Testis (tissue), 3 donors: ENCODE data around the gene RAB33B. TPM values are rescaled to one million over a fixed set of nuclear protein-coding genes. Genes with fewer than 3 reads are reported as not detected.

ENCODE experiments used
- DNase-seq: peaks from one replicate; pipeline ENCODE4 v3.0.0-alpha.2; 2019
- H3K27ac ChIP-seq, 2 donors: fragments of 200-600 bp; sonication (generic); one replicate each; pipeline ENCODE4 v1.5.1; 2019
- H3K27me3 ChIP-seq: fragments of 200-600 bp; sonication (generic); one replicate; pipeline ENCODE4 v1.5.1; 2019
- H3K36me3 ChIP-seq: fragments of 200-600 bp; sonication (generic); one replicate; pipeline ENCODE4 v1.5.1; 2017; ENCODE audit warnings: low read depth; ENCODE audit errors: missing control alignments
- H3K4me1 ChIP-seq: fragments of 200-600 bp; sonication (generic); one replicate; pipeline ENCODE4 v1.5.1; 2019
- H3K4me3 ChIP-seq, 2 donors: fragments of 200-600 bp; sonication (generic); one replicate each; pipeline ENCODE4 v1.5.1; 2017 to 2019
- H3K9me3 ChIP-seq: fragments of 200-600 bp; sonication (generic); one replicate; pipeline ENCODE4 v1.5.1; 2017
- POLR2A ChIP-seq: fragments of 450-650 bp; IDR thresholded peaks from one replicate; pipeline ENCODE4 v1.6.1; 2017; ENCODE audit warnings: antibody characterized with exemption, mild to moderate bottlenecking, moderate library complexity
- WGBS, 2 donors: methylation state at CpG; one replicate each; pipeline ENCODE4 v1.1.5; 2018; 5-methylcytosine and 5-hydroxymethylcytosine counted together
- intact Hi-C: fragments of 100-400 bp; cut with DNase I; formaldehyde crosslinking; loops from one replicate; pipeline ENCODE4 v1.15.1; 2023; ENCODE audit warnings: low total_unique reads
- polyA plus RNA-seq: library from polyadenylated mRNA; stranded (reverse); fragments of 350-450 nt; fragmentation: Illumina TruSeq; extraction: RNeasy Lipid Tissue Mini Kit (QIAGEN cat#74804); gene quantifications from one replicate; pipeline ENCODE4 v1.2.3, GENCODE V29; 2014; ENCODE audit warnings: low read depth, low replicate concordance; ENCODE audit not compliant: insufficient read depth
- total RNA-seq, 2 donors: library from RNA; depleted of rRNA; stranded (reverse); fragments of >200 nt; gene quantifications; one replicate each; pipeline ENCODE4 v1.2.3, GENCODE V29; 2016
- TF ChIP-seq, protein P1 (sequence below), 3 experiments: fragments of 450-650 bp in 2 of 3; fragments of 200-600 bp in 1 of 3; sonication (generic) in 1 of 3; IDR thresholded peaks; one replicate each; pipeline ENCODE4 v1.5.1; 2016 to 2019; ENCODE audit warnings: antibody characterized with exemption in 3 of 3, mild to moderate bottlenecking in 2 of 3, moderate library complexity in 1 of 3

Gene RAB33B
- total and polyA plus RNA-seq, 3 donors from 2014 or later, result 8.8 to 12.1 (median 10.9) TPM

DNA sequence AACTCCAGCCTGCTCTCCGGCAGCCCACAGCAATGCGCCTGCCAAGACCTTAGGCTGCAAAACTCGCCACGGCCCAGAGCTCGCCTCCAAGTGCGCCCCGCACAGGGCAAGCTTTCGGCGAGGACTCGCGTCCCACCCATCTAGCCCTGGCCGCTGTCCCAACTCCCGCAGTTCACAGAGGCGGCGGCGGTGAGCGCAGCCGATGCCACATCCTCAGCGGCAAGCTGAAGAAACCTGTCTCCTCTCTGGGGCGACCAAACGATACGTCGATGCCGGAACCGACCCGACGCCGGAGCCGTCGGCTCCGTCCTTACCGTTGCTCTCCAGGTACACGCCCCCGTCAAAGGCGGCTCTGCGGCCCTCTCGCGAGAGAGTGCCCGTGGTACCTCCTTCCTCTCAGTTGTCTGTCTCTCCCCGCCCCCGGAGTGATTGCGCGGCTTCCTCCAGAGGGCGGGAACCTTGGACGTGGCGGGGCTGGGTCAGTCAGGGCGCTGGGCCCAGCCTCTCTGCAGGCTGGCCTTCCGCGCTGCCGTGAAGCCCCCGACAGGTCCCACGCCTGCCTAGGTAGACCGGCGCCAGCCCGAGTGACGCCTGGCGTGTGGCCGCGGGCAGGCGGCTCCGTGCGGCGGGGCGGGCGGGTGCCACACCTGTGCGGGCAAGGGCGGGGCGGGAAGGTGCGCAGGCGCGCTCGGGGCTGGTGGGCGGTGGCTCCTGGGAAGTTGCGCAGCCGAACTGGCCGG is 380 bp upstream of the RAB33B start:
- 0% methylated on average over 69 of the region's 76 CpGs; no CpG with 5 or more reads in 1 of the 2 donors for WGBS, 2 donors
- Histone ChIP-seq H3K27ac (peak overlapping the region; percentile 95 to 98), H3K9me3 (no peaks in the 10 kb centered on the region), H3K4me1 (peaks cover 29% of the 10 kb centered on the region), H3K27me3 (no peaks in the 10 kb centered on the region), H3K4me3 (peak overlapping the region; percentile 92 to 93), H3K36me3 (no peaks in the 10 kb centered on the region)
- DNase-seq, result peak; percentile 98
- intact Hi-C loops, result loop anchor here (10.0 kb wide), 1 partner anchor 159 kb away; no protein-coding TSS in a partner anchor
- TF ChIP-seq, protein P1, sequence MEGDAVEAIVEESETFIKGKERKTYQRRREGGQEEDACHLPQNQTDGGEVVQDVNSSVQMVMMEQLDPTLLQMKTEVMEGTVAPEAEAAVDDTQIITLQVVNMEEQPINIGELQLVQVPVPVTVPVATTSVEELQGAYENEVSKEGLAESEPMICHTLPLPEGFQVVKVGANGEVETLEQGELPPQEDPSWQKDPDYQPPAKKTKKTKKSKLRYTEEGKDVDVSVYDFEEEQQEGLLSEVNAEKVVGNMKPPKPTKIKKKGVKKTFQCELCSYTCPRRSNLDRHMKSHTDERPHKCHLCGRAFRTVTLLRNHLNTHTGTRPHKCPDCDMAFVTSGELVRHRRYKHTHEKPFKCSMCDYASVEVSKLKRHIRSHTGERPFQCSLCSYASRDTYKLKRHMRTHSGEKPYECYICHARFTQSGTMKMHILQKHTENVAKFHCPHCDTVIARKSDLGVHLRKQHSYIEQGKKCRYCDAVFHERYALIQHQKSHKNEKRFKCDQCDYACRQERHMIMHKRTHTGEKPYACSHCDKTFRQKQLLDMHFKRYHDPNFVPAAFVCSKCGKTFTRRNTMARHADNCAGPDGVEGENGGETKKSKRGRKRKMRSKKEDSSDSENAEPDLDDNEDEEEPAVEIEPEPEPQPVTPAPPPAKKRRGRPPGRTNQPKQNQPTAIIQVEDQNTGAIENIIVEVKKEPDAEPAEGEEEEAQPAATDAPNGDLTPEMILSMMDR (IDR thresholded peaks at IDR 0.05), result peak in 1 of 3 experiments; percentile 10
- TF ChIP-seq POLR2A, result peak; percentile 21

DNA sequence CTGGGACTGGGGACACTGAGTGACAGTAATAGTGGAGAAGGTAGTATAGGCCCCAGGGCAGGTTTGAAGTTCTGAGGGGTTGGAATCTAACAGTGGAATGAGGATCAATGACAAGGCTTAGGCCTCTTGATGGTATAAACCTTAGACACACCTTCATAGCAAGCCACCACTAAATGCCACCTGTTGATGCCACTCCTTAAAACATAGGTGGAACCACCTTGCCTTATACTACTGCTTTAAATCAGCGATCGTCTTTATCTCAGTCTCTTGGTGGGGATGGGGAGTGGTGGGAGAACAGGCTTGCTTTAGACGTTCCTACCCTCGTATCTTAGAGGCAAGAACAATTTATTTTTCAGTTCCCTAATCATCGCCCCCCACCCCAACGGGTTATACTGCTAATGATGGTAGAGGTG is 1.2 kb downstream of the RAB33B start:
- Histone ChIP-seq H3K27me3 (no peaks in the 10 kb centered on the region), H3K4me1 (peaks cover 29% of the 10 kb centered on the region), H3K27ac (no peak overlapping the region), H3K9me3 (no peaks in the 10 kb centered on the region), H3K36me3 (no peaks in the 10 kb centered on the region), H3K4me3 (peak overlapping the region; percentile 92 to 93)
- WGBS, 2 donors, result 23 to 25% methylated on average over 6 of the region's 6 CpGs
- TF ChIP-seq, protein P1 (IDR thresholded peaks at IDR 0.05), result no peak
- TF ChIP-seq POLR2A, result no peak
- no peak for DNase-seq
- intact Hi-C loops, result loop anchor here (10.0 kb wide), 1 partner anchor 160 kb away; no protein-coding TSS in a partner anchor

DNA sequence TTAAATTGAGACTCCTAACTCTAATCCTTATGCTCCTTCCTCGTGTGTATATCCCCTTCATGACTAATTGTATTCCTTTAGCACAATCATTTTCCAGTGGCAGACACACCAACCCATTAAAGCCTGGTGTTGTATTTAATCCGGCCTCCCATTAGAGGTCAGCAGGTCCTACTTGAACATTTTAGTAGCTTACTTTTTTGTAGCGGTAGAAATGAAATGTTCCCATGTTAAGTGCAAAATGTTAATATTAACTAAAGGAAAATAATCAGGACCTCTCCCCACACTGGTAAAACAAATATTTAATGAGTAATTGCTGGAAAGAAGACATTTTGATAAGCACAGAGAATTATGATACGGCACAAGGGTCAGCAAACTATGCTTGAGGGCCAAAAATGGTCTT is 3.4 kb downstream of the RAB33B start:
- no peak for DNase-seq
- TF ChIP-seq POLR2A, result no peak
- TF ChIP-seq, protein P1 (IDR thresholded peaks at IDR 0.05), result no peak

DNA sequence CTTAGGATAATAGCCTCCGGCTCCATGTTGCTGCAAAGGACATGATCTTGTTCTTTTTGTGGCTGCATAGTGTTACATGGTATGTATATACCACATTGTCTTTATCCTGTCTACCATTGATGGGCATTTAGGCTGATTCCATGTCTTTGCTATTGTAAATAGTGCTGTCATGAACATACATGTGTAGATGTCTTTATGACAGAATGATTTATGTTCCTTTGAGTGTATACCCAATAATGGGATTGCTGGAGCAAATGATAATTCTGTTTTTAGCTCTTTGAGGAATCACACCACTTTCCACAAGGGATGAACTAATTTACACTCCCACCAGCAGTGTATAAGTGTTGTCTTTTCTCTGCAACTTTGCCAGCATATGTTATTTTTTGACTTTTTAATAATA is 4.6 kb downstream of the RAB33B start:
- DNase-seq, result no peak
- H3K4me3 ChIP-seq, result no peak overlapping the region
- no peaks in the 10 kb centered on the region for H3K9me3 ChIP-seq
- H3K4me1 ChIP-seq, result peaks cover 16% of the 10 kb centered on the region
- intact Hi-C loops, result loop anchor here (10.0 kb wide), 1 partner anchor 164 kb away; no protein-coding TSS in a partner anchor
- H3K36me3 ChIP-seq, result no peaks in the 10 kb centered on the region
- WGBS, 2 donors, result 93 to 95% methylated on average over 1 of the region's 1 CpG
- TF ChIP-seq, protein P1 (IDR thresholded peaks at IDR 0.05), result no peak
- TF ChIP-seq POLR2A, result no peak
- no peaks in the 10 kb centered on the region for H3K27me3 ChIP-seq
- no peak overlapping the region for H3K27ac ChIP-seq

More for the DNA sequence above, 3.4 kb downstream of the RAB33B start:
- Histone ChIP-seq H3K4me3 (no peak overlapping the region), H3K27me3 (no peaks in the 10 kb centered on the region), H3K9me3 (no peaks in the 10 kb centered on the region), H3K4me1 (peaks cover 20% of the 10 kb centered on the region), H3K27ac (no peak overlapping the region), H3K36me3 (no peaks in the 10 kb centered on the region)
- intact Hi-C loops, result loop anchor here (10.0 kb wide), 1 partner anchor 163 kb away; no protein-coding TSS in a partner anchor
- 76 to 83% methylated on average over 4 of the region's 4 CpGs for WGBS, 2 donors
